GM15510 (cell line): ENCODE measurements around the gene LAMC3.

Experiments
- POLR2A ChIP-seq: IDR thresholded peaks from 3 replicates; pipeline ENCODE4 v1.6.1; 2011; ENCODE audit warnings: borderline replicate concordance; ENCODE audit not compliant: insufficient read length; ENCODE audit errors: extremely low read depth

LAMC3 gene

DNA sequence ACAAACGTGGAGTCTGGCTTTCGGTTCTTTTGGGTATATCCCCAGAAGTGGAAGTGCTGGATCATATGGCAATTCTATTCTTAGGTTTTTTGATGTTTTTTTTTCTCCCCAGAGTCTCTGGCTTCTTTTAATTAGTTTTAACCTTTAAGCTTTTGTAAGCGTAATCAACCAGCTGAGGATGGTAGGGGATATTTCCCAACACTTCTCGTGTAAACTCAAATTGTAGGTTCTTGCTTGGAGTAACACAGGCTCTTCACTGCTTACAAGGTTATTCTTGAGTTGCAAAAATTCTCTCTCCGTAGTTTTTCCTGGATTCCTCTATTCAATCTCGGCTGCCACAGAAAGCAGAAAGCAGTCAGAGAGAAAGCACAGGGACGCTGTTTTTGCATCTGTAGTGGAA, 11.9 kb downstream of the LAMC3 start:
- no peak for TF ChIP-seq POLR2A

DNA sequence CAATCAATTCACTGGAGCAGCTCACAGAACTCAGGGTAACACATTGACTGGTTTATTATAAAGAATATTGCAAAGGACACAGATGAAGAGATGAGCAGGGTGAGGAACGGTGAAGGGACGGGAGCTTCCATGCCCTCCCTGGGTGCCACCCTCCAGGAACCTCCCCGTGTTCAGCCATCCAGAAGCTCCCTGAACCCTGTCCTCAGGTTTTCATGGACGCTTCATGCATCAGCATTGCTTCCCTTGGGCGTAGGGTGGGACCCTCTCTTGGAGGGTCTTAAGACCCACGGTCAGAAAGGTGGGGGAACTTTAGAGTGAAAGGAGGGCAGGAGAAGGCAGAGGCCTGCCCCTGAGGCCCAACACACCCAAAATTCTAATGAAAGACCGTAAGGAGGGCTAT, 12.8 kb downstream of the LAMC3 start:
- TF ChIP-seq POLR2A: no peak

DNA sequence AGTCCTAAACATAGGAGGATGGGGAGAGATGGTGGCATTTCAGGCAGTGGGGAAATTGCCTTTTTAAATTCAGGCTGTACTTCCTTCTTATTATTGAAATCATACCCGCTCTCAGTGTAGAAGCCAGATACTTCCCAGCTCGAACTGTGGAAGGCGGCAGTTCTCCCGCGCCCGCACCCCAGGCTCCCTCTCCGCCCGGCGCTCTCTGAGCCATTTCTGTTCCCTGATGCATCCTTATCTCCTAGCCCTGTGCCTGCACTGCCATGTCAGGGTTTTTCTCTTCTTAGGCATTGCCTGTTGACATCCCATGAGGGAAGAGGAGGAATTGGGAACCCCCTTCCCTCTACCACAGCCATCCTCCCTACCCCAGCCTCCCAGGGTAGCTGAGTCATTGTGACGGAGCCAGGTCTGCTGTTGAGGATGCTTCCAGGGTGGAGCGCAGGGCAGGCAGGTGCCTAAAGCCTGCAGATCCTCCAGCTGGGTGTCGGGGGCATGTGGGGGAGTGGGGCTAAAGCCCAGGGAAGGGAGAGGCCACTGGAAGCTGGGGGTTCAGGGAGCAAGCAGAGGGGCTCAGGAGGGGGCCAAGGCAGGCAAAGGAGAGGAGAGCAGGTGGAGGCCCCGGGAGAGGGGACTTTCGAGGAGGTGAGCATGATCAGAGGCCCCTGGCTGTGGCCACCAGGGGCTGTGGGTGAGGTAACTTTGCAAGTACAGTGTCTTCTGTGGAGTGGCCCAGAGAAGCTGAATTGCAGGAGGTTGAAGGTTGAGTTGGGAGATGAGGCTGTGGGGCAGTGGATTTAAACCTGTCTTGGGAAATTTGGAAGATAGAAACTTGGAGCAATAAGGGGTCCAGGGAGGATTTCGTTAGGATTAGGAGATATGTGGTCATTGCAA, 16.2 kb downstream of the LAMC3 start:
- no peak for TF ChIP-seq POLR2A

DNA sequence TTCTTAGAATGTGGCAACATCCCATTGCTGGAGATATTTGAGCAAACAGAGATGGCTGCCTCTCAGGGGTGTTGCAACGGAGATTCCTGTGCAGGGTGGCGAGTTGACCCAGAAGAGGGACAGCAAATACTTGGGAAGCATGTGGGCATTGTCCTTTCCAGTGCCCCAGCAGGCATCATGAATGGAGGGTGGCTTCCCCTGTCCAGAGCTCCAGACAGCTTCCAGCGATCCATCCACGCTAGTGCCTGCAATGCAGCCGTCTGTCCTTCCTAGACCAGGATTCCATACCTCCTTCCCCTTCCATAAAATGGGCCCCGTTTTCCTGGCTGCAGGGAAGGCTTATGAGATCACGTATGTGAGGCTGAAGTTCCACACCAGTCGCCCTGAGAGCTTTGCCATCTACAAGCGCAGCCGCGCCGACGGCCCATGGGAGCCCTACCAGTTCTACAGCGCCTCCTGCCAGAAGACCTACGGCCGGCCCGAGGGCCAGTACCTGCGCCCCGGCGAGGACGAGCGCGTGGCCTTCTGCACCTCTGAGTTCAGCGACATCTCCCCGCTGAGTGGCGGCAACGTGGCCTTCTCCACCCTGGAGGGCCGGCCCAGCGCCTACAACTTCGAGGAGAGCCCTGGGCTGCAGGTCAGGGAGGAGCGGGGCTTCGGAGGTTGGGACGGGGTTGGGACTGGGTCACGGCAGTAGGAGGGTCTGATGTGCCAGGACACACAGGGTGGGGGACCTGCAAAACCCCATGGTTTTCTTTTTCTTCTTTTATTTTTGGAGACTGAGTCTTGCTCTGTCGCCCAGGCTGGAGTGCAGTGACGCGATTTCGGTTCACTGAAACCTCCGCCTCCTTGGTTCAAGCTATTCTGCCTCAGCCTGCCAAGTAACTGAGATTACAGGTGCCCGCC, 17.2 kb downstream of the LAMC3 start:
- no peak for TF ChIP-seq POLR2A

DNA sequence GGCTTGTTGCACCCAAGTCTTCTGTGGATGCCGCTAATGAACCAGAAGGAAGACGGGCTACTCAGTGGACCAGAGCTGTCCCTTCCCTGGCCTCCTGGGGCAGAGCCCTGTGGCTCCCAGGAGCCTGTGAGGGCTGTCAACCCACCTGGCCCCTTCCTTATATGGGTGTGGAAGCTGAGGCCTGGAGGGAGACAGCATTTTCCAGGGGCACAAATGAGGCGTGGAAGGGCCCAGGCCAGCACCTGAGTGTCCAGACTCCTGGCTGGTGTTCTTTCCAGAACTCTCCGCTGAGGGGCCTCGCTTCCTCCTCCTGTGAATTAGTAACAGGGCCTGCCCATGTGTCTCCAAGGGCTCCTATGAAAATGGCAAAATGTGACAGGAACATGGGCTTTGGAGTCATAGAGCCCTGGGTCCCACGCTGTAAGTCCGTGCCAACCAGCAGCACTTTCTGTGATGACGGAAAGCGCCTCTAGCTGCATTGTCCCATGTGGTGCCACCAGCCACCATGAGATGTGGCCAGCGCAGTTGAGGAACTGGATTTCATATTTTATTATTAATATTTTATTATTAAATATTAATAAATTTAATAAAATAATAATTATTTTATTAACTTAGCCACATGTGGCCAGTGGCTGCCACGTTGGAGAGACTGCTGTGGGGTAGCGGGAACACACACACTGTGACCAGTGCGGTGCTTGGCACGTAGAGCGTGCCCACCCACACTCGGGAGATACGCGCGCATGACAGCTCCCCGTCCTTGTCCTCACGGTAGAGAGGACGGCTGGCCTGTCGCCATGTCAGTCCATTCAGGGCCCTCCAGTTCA, 18.3 kb downstream of the LAMC3 start:
- no peak for TF ChIP-seq POLR2A

DNA sequence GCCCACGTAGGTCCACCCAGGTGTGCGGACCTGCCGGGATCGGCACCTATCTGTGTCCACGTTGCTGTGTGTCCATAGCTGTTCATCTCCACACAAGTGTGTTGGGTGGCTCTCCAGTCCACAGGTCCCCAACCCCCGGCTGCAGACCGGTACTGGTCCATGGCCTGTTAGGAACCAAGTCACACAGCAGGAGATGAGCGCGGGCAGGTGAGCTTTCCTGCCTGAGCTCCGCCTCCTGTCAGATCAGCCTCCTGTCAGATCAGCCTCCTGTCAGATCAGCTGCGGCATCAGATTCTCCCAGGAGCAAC, 18.9 kb downstream of the LAMC3 start:
- no peak for TF ChIP-seq POLR2A

- TF ChIP-seq POLR2A: no peak
Observed at GRCh38 chr9:131028221-131028884, 19.4 kb downstream of the LAMC3 start.

GRCh38 chr9:131028931-131029573, 20.1 kb downstream of the LAMC3 start:
- TF ChIP-seq POLR2A: no peak

- no peak for TF ChIP-seq POLR2A
Observed at GRCh38 chr9:131029574-131029952, 20.6 kb downstream of the LAMC3 start.

DNA sequence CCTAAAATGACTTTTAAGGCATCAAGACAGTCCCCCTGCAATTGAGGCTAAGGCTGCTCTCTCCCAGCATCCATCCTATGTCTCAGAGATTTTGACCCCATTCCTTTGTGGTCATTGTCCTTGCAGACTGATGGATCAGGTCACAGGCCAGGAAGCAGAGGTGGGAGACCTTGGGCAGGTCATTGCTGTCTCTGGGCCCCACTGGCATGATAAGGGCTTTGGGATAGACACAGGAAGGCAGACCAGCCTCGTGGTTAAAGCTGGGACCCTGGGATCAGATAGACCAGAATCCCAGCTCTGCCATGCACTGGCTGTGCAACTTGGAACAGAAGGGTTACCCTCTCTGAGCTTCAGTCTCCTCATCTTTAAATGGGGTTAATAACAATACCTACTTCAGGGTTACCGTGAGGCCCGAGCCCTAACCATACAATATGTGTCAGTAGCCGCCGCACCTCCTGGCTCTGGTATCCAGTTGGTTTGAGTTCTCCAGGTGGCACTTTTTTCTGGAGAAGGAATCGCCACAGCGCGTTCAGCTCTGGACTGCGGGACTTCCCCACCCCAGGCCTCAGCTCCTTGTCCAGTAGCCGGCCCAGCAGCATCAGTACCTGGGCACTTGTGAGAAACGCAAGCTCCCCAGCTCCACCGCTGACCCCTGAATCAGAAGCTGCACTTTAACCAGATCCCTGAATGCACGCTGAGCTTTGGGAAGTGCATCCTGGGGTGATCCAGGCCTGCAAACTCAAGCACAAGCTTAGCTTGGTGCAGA, 21.4 kb downstream of the LAMC3 start:
- TF ChIP-seq POLR2A: no peak

DNA sequence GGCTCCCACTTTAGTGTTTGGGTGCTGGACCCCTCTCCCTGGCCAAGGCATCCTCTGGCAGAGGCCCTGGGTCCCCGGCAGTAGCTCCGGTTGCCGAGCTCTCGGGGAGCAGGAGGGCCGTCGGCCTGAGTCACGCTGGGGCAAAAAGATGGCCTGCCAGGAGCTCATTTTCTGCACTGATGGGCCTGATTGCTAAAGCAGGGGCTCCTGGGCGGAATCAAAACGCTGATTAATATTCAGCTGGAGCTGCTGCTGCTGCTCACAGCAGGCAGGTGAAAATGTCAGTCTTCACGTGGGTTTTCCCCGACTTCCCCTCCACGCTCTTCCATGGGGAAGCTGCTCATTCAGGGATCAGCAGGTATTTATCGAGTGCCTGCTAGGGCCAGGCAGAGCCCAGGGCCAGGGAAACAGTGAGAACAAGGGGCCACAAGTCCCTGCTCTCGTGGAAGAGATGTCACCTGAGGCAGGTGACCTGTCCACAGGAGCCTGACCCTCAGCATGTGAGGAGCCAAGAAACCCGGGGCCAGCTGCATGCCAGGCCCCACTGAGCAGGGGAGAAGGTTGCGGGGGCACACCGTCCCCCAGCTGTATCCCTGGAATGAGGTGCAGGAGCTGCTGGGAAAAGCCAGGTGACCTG, 22.1 kb downstream of the LAMC3 start:
- TF ChIP-seq POLR2A: no peak

- no peak for TF ChIP-seq POLR2A
Observed at GRCh38 chr9:131031642-131032005, 22.6 kb downstream of the LAMC3 start.

DNA sequence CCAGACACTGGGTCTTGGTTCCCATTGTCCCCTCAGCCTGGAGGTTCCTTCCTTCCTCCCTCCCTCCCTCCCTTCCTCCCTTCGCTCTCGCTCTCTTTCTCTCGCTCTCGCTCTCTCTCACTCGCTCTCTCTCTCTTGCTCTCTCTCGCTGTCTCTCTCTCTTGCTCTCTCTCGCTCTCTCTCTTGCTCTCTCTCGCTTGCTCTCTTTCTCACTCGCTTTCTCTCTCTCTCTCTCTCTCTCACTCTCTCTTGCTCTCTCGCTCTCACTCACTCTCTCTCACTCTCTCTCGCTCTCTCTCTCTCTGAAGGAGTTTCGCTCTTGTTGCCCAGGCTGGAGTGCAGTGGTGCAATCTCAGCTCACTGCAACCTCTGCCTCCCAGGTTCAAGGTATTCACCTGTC, 23.4 kb downstream of the LAMC3 start:
- no peak for TF ChIP-seq POLR2A
